ENCODE measurements around the gene NCAM2.

GRCh38 chr21:21216047-21216446 lies 217.8 kb downstream of the NCAM2 start:
- TF ChIP-seq CTCF (IDR thresholded peaks at IDR 0.05) (no peak), EZH2 (IDR thresholded peaks at IDR 0.05; ENCODE audit: borderline replicate concordance, insufficient read depth, low read depth, low read length, poor library complexity, severe bottlenecking) (no peak)
